ENCODE results near the gene RBPJ. TPM values are rescaled to one million over a fixed set of nuclear protein-coding genes. Genes with fewer than 3 reads are reported as not detected.

The RBPJ gene
- total RNA-seq, 1 donor from 2014 or later, result 51.4 TPM

GRCh38 chr4:26410385-26411293 is 89.8 kb downstream of the RBPJ start:
- ATAC-seq (ENCODE audit: low read depth), result no peak
- Mint-ChIP-seq H3K4me3 (no peak overlapping the region), H3K27me3 (no peaks in the 10 kb centered on the region), H3K27ac (no peak overlapping the region), H3K4me1 (no peaks in the 10 kb centered on the region), H3K9me3 (peaks cover 9% of the 10 kb centered on the region), H3K36me3 (ENCODE audit: low read depth) (peaks cover 35% of the 10 kb centered on the region)
- intact Hi-C loops (cut with micrococcal nuclease), result loop anchor here (1.0 kb wide), 8 partner anchors 80 to 600 kb away; no protein-coding TSS in a partner anchor
- no peak for DNase-seq
- POLR2A ChIA-PET, result no interaction called here
- TF ChIP-seq CTCF (IDR thresholded peaks at IDR 0.05), result no peak
- CTCF ChIA-PET, result interaction anchor here (0.7 to 3.6 kb wide), 17 partner anchors 9 to 599 kb away, joined by 3 to 31 read pairs (median 5); no protein-coding TSS in a partner anchor

GRCh38 chr4:26412381-26413372 is 91.9 kb downstream of the RBPJ start:
- Mint-ChIP-seq H3K27me3 (no peaks in the 10 kb centered on the region), H3K36me3 (ENCODE audit: low read depth) (peaks cover 29% of the 10 kb centered on the region), H3K9me3 (no peaks in the 10 kb centered on the region), H3K27ac (no peak overlapping the region), H3K4me3 (no peak overlapping the region), H3K4me1 (no peaks in the 10 kb centered on the region)
- ChIA-PET POLR2A (no interaction called here), CTCF (interaction anchor here (1.1 to 1.9 kb wide), 3 partner anchors 83 to 973 kb away, joined by 3 to 8 read pairs (median 3); no protein-coding TSS in a partner anchor)
- no peak for ATAC-seq (ENCODE audit: low read depth)
- intact Hi-C loops (cut with micrococcal nuclease), result no loop called here
- no peak for DNase-seq
- TF ChIP-seq CTCF (IDR thresholded peaks at IDR 0.05), result no peak

- Mint-ChIP-seq H3K9me3 (no peaks in the 10 kb centered on the region), H3K27ac (no peak overlapping the region), H3K27me3 (no peaks in the 10 kb centered on the region), H3K4me3 (no peak overlapping the region), H3K36me3 (ENCODE audit: low read depth) (peaks cover 30% of the 10 kb centered on the region), H3K4me1 (no peaks in the 10 kb centered on the region)
- DNase-seq (no peak), ATAC-seq (ENCODE audit: low read depth) (no peak)
- no peak for TF ChIP-seq CTCF (IDR thresholded peaks at IDR 0.05)
- POLR2A ChIA-PET, result no interaction called here
- intact Hi-C loops (cut with micrococcal nuclease), result no loop called here
- CTCF ChIA-PET, result interaction anchor here (1.1 to 2.1 kb wide), 4 partner anchors 84 to 974 kb away, joined by 3 to 8 read pairs (median 4); no protein-coding TSS in a partner anchor
Observed at GRCh38 chr4:26413582-26413981, 92.8 kb downstream of the RBPJ start.

- DNase-seq (no peak), ATAC-seq (ENCODE audit: low read depth) (no peak)
- TF ChIP-seq CTCF (IDR thresholded peaks at IDR 0.05), result no peak
- ChIA-PET CTCF (no interaction called here), POLR2A (no interaction called here)
- H3K27ac Mint-ChIP-seq, result no peak overlapping the region
- peaks cover 55% of the 10 kb centered on the region for H3K36me3 Mint-ChIP-seq (ENCODE audit: low read depth)
- H3K4me3 Mint-ChIP-seq, result no peak overlapping the region
- H3K9me3 Mint-ChIP-seq, result no peaks in the 10 kb centered on the region
- intact Hi-C loops (cut with micrococcal nuclease), result no loop called here
- no peaks in the 10 kb centered on the region for H3K4me1 Mint-ChIP-seq
- no peaks in the 10 kb centered on the region for H3K27me3 Mint-ChIP-seq
Observed at GRCh38 chr4:26418107-26418506, 97.3 kb downstream of the RBPJ start.
